Kidney (tissue), 14 donors: ENCODE results near the gene TCF15. TPM values are rescaled to one million over a fixed set of nuclear protein-coding genes. Genes with fewer than 3 reads are reported as not detected.

Experiments used
- DNase-seq, 5 donors: peaks; one replicate each; pipeline ENCODE4 v3.0.0-alpha.2; 2013 to 2020
- FAIRE-seq: peaks from 2 replicates; lab custom pipeline; 2012; peaks lifted over from hg19 to GRCh38; lab: Jason Lieb, UNC
- H3K27ac ChIP-seq, 2 donors: one replicate each; pipeline ENCODE4 v1.7.0; 2013; ENCODE audit warnings: low read depth in 2 of 2, low read length in 2 of 2, inconsistent platforms in 1 of 2
- H3K27me3 ChIP-seq: one replicate; pipeline ENCODE4 v1.7.1; 2013; ENCODE audit warnings: low read length, inconsistent platforms; ENCODE audit not compliant: control insufficient read depth, insufficient read depth
- H3K36me3 ChIP-seq, 3 donors: one replicate each; pipeline versions ENCODE4 v1.7.0 to v1.7.1; 2013; ENCODE audit warnings: low read length in 3 of 3, control low read depth in 1 of 3, inconsistent platforms in 1 of 3; ENCODE audit not compliant: insufficient read depth in 3 of 3, control insufficient read depth in 2 of 3
- H3K4me1 ChIP-seq, 3 donors: one replicate each; pipeline versions ENCODE4 v1.7.0 to v1.7.1; 2013; ENCODE audit warnings: low read length in 3 of 3, inconsistent platforms in 1 of 3, low read depth in 1 of 3; ENCODE audit not compliant: control insufficient read depth in 2 of 3, insufficient read depth in 2 of 3
- H3K4me3 ChIP-seq, 3 donors: one replicate each; pipeline versions ENCODE4 v1.7.0 to v1.8.1; 2013; ENCODE audit warnings: low read length in 3 of 3, control low read depth in 1 of 3, inconsistent platforms in 1 of 3
- H3K9ac ChIP-seq, 3 donors: one replicate each; pipeline versions ENCODE4 v1.7.0 to v1.7.1; 2013; ENCODE audit warnings: low read length in 3 of 3, control low read depth in 1 of 3, inconsistent platforms in 1 of 3
- H3K9me3 ChIP-seq, 3 donors: one replicate each; pipeline versions ENCODE4 v1.7.0 to v1.7.1; 2013; ENCODE audit warnings: low read length in 3 of 3, control low read depth in 1 of 3, inconsistent platforms in 1 of 3; ENCODE audit not compliant: control insufficient read depth in 2 of 3, insufficient read depth in 1 of 3
- CTCF ChIP-seq: IDR thresholded peaks from 3 replicates; pipeline ENCODE4 v1.5.1; 2012; ENCODE audit warnings: mild to moderate bottlenecking, moderate library complexity, borderline replicate concordance; ENCODE audit not compliant: insufficient read depth; ENCODE audit errors: extremely low read depth
- intact Hi-C: fragments of 100-400 bp; cut with DNase I; formaldehyde crosslinking; loops from one replicate; pipeline ENCODE4 v1.11.1; 2022
- polyA plus RNA-seq: library from polyadenylated mRNA; stranded (reverse); fragments of 350-450 nt; fragmentation: Illumina TruSeq; extraction: RNeasy Lipid Tissue Mini Kit (QIAGEN cat#74804); gene quantifications from one replicate; pipeline ENCODE4 v1.2.3, GENCODE V29; 2014; ENCODE audit warnings: low read depth, low replicate concordance; ENCODE audit not compliant: insufficient read depth
- total RNA-seq: library from RNA; stranded (reverse); fragmentation: NEBNext Ultra II Directional; extraction: Animal tissue kit (Norgen Biotek cat#: 25700); gene quantifications from one replicate; pipeline ENCODE4 v1.2.1, GENCODE V29; 2021
- donor health status: control.
- donor health status: control.
- donor health status: control.
- donor health status: control.
- donor health status: control.
- donor health status: DM: yes; HTN: yes; CAD: no.
- donor health status: Normal renal cell carcinoma (clear cell type).

TCF15 gene
- total and polyA plus RNA-seq, 2 donors from 2014 or later, result 0.63 to 1.6 TPM

GRCh38 chr20:623021-623420 lies 12.9 kb upstream of the TCF15 start:
- peaks cover 0 to 3% (median 0%) of the 10 kb centered on the region in 3 donors for H3K4me1 ChIP-seq
- TF ChIP-seq CTCF, result no peak
- H3K36me3 ChIP-seq, result no peaks in the 10 kb centered on the region
- no peak for FAIRE-seq
- H3K27ac ChIP-seq, result no peak overlapping the region
- no peak overlapping the region for H3K9ac ChIP-seq
- no peaks in the 10 kb centered on the region for H3K27me3 ChIP-seq
- peak in 3 of 5 donors; percentile 43 to 51 (median 50) for DNase-seq
- H3K9me3 ChIP-seq, result peaks cover 0 to 6% (median 0%) of the 10 kb centered on the region in 3 donors
- intact Hi-C loops, result no loop called here
- H3K4me3 ChIP-seq, result no peak overlapping the region

GRCh38 chr20:622161-622560 lies 12.1 kb upstream of the TCF15 start:
- Histone ChIP-seq H3K9me3 (peaks cover 0 to 7% (median 0%) of the 10 kb centered on the region in 3 donors), H3K9ac (no peak overlapping the region), H3K27ac (no peak overlapping the region), H3K4me1 (peaks cover 0 to 3% (median 0%) of the 10 kb centered on the region in 3 donors), H3K36me3 (no peaks in the 10 kb centered on the region), H3K27me3 (no peaks in the 10 kb centered on the region), H3K4me3 (no peak overlapping the region)
- no peak for TF ChIP-seq CTCF
- DNase-seq (no peak), FAIRE-seq (no peak)
- intact Hi-C loops, result no loop called here

GRCh38 chr20:621125-621756 lies 11.1 kb upstream of the TCF15 start:
- Histone ChIP-seq H3K4me1 (peaks cover 0 to 3% (median 0%) of the 10 kb centered on the region in 3 donors), H3K4me3 (no peak overlapping the region), H3K9ac (no peak overlapping the region), H3K27me3 (no peaks in the 10 kb centered on the region), H3K27ac (no peak overlapping the region), H3K9me3 (peaks cover 0 to 7% (median 0%) of the 10 kb centered on the region in 3 donors), H3K36me3 (no peaks in the 10 kb centered on the region)
- TF ChIP-seq CTCF, result no peak
- intact Hi-C loops, result no loop called here
- FAIRE-seq, result no peak
- no peak for DNase-seq
